Body of pancreas (tissue), 4 donors: Measurements from ENCODE around the gene MBD3.

Experiments
- CTCF ChIP-seq, 7 experiments: fragments of 450-650 bp in 4 of 7; fragments of 200-600 bp in 3 of 7; sonication (generic) in 3 of 7; IDR thresholded peaks; one replicate each; pipeline ENCODE4 v1.5.1; 2016 to 2019; ENCODE audit warnings: antibody characterized with exemption in 7 of 7
- POLR2A ChIP-seq, 3 donors: fragments of 450-650 bp; IDR thresholded peaks; one replicate each; pipeline ENCODE4 v1.6.1; 2016; ENCODE audit warnings: antibody characterized with exemption in 3 of 3, mild to moderate bottlenecking in 2 of 3

- TF ChIP-seq CTCF (IDR thresholded peaks at IDR 0.05) (no peak), POLR2A (IDR thresholded peaks at IDR 0.05) (no peak)
Measured at GRCh38 chr19:1528596-1529429, 63.9 kb downstream of the MBD3 start.
